ENCODE data around the gene CELA3B.
"Not testable (repeated sequence)": the region's sequence is repeated elsewhere in the genome, so short reads cannot be mapped to it uniquely, and the experiment has no call there.

Gene CELA3B

DNA sequence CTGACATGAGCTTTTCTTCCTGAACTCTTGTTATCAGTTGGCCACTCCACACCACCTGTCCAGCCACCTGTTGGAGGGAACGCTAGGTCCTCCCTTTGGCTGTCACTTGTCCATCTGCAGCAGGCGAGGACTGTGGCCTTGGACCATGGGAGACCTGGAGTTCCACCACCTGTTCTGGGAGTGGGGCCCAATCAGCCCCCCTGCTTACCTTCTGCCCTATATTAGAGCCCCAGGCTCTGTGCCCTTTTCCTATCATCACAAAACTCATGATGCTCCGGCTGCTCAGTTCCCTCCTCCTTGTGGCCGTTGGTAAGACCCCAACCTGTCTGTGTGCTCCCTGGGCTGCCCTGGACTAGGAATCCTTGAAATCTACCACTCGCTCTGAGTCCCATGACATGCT lies 24.6 kb downstream of the CELA3B start, which contains the start of gene CELA3A:
CELA3A (plus strand) TSS at position 249 of the 400 bp plus-strand sequence; CDS start at position 267, 18 bp downstream.
- ATAC-seq (replicated peaks): no peak
- no peak within 1 kb of the TSS for H3K4me3 Mint-ChIP-seq

DNA sequence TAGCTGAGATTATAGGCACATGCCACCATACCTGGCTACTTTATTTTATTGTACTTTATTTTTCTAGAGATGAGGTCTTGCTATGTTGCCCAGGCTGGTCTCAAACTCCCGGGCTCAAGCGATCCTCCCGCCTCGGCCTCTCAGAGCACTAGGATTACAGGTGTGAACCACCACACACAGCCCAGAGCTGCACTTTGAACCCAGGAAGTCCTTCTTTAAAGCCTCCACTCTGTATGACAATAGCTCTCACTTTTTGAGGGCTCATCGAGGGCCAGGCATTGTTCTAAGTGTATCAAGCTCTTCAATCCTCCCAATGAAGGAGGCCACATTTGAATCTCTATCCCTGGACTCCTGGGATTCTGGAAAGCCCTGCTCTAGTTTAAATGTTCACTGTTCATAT lies 25.6 kb downstream of the CELA3B start:
- not testable (repeated sequence) for ATAC-seq (replicated peaks); H3K9me3 Mint-ChIP-seq

More for the DNA sequence above, 24.6 kb downstream of the CELA3B start, which contains the start of gene CELA3A:
- Mint-ChIP-seq H3K4me1 (no peaks in the 10 kb centered on the region), H3K27ac (no peak within 1 kb of the TSS), H3K27me3 (peaks cover 5 to 6% of the 10 kb centered on the region in 2 donors), H3K36me3 (no peaks in the 10 kb centered on the region), H3K9me3 (no peaks in the 10 kb centered on the region)
- no peak for DNase-seq

DNA sequence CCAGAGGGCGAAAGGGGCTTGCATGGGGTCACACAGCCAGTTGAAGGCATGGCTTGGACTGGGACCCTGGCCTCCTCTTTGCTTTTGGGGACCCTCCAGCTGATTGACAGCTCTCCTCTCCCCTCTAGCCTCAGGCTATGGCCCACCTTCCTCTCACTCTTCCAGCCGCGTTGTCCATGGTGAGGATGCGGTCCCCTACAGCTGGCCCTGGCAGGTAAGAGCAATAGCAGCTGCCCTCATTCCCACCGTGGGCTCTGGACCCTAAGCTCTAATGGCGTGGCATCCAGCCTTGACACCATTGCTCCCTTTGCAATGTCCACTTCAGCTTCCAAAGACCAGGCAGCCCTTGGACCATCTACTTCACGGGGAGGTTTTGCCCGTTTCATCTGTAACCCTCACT lies 26.1 kb downstream of the CELA3B start:
- H3K4me1 Mint-ChIP-seq; H3K4me3 Mint-ChIP-seq; H3K27ac Mint-ChIP-seq; H3K36me3 Mint-ChIP-seq; H3K9me3 Mint-ChIP-seq; ATAC-seq (replicated peaks); DNase-seq; H3K27me3 Mint-ChIP-seq: not testable (repeated sequence)

More for the DNA sequence above, 25.6 kb downstream of the CELA3B start:
- not testable (repeated sequence) for H3K4me3 Mint-ChIP-seq, H3K4me1 Mint-ChIP-seq, H3K27ac Mint-ChIP-seq, H3K36me3 Mint-ChIP-seq, DNase-seq, H3K27me3 Mint-ChIP-seq

DNA sequence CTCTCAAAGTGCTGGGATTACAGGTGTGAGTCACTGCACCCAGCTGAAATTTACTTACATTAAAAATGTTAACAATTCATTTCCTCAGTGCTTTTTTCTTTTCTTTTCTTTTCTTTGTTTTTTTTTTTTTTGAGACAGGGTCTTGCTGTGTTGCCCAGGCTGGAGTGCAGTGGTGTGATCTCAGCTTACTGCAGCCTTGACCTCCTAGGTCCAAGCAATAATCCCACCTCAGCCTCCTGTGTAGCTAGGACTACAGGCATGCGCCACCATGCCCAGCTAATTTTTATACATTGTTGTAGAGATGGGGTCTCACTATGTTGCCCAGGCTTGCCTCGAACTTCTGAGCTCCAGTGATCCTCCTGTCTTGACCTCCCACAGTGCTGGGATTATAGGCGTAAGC lies 27.1 kb downstream of the CELA3B start:
- DNase-seq; H3K4me3 Mint-ChIP-seq; ATAC-seq (replicated peaks): not testable (repeated sequence)

DNA sequence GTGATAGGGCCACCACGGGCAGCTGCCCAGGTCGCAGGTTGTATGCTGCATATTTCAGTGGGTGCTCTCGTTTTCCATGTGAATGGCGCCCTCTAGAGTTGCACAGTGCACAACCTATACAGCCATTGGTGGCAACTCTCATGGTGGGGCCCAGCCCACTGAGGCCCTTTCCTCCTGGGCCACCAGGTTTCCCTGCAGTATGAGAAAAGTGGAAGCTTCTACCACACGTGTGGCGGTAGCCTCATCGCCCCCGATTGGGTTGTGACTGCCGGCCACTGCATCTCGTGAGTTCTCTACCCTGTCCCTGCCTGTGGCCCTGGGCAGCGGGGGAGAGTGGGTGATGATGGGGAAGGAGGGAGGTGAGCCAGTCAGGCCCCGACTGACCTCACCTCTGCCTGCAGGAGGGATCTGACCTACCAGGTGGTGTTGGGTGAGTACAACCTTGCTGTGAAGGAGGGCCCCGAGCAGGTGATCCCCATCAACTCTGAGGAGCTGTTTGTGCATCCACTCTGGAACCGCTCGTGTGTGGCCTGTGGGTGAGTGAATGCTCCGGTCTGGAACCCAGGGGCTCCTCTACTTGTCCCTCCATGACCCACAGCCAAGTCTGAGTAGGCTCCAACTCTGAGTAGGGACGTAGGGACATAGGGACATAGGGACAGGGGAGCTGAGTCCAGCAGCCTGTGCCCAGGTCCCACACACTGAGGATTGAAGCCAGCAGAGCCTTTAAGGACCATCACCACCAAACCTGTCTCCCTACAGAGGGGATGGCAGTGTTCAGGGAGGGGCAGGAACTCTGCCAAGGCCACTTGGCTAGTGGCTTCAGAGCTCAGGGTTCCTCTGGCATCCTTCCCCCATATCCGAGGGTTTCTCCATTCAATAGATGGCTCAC lies 28.7 kb downstream of the CELA3B start:
- not testable (repeated sequence) for H3K4me1 Mint-ChIP-seq, H3K9me3 Mint-ChIP-seq, H3K27me3 Mint-ChIP-seq, H3K4me3 Mint-ChIP-seq, H3K27ac Mint-ChIP-seq, DNase-seq, H3K36me3 Mint-ChIP-seq
- peak; percentile 60 to 71 for ATAC-seq (replicated peaks)

More for the DNA sequence above, 27.1 kb downstream of the CELA3B start:
- H3K4me1 Mint-ChIP-seq, H3K9me3 Mint-ChIP-seq, H3K27me3 Mint-ChIP-seq, H3K36me3 Mint-ChIP-seq, H3K27ac Mint-ChIP-seq: not testable (repeated sequence)

DNA sequence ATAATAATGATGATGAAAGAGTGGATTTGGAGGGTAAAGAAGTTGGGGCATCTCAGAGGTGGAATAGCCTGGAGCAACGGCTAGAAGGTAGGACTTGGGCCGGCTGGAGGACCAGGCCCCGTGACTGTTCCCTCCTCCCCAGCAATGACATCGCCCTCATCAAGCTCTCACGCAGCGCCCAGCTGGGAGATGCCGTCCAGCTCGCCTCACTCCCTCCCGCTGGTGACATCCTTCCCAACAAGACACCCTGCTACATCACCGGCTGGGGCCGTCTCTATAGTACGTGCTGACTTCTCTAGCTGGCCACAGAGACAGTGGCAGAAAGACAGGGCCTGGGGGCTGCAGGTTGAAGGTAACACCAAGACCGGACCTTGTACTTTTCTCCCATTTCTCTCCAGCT lies 29.9 kb downstream of the CELA3B start:
- H3K27me3 Mint-ChIP-seq; H3K9me3 Mint-ChIP-seq; H3K27ac Mint-ChIP-seq; ATAC-seq (replicated peaks); H3K4me1 Mint-ChIP-seq; H3K36me3 Mint-ChIP-seq; DNase-seq; H3K4me3 Mint-ChIP-seq: not testable (repeated sequence)

DNA sequence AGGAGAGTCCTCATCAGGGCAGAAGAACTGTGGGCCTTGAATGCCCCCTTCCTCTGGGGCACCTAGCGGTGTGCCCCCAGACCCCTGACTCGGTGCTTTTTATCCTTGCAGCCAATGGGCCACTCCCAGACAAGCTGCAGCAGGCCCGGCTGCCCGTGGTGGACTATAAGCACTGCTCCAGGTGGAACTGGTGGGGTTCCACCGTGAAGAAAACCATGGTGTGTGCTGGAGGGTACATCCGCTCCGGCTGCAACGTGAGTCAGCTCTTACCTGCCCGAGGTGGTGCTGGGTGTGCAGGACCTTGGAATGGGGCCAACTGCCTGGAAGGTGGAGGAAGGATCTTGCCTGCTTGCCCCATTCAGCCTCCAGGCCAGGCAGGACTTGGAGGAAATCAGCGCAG lies 30.4 kb downstream of the CELA3B start:
- not testable (repeated sequence) for H3K9me3 Mint-ChIP-seq, H3K4me1 Mint-ChIP-seq

DNA sequence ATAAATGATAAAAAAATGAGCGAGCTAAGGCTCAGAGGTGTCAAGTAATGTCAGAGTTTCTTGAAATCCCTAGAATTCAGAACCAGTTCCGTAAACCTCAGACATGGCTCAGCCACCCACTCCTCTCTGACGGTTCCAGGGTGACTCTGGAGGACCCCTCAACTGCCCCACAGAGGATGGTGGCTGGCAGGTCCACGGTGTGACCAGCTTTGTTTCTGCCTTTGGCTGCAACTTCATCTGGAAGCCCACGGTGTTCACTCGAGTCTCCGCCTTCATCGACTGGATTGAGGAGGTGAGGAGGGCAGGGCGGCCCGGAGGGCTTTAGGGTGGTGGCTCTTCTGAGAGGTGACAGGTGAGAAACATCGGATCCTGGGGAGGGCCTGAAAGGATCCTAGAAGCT lies 32.7 kb downstream of the CELA3B start:
- not testable (repeated sequence) for H3K4me3 Mint-ChIP-seq, H3K27me3 Mint-ChIP-seq, DNase-seq

More for the DNA sequence above, 30.4 kb downstream of the CELA3B start:
- not testable (repeated sequence) for H3K27me3 Mint-ChIP-seq; H3K36me3 Mint-ChIP-seq; H3K4me3 Mint-ChIP-seq; ATAC-seq (replicated peaks); DNase-seq; H3K27ac Mint-ChIP-seq

DNA sequence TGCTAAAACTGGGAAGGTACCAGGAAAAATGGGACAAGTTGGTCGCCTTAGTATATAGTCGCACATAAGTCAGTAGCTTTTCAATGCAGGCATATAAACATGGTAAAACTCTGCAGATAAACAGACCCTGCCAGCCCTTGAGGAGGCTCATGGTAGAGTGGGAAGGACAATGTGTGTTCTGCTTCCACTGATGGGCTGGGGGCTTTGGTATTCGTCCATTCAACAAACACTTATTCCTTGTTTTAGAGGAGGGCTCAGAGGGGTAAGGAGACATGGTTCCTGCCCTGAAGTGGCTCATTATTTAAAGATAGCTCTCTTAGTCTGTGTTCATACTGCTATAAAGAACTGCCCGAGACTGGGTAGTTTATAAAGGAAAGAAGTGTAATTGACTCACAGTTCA lies 35.9 kb downstream of the CELA3B start:
- not testable (repeated sequence) for H3K4me1 Mint-ChIP-seq; ATAC-seq (replicated peaks); H3K27me3 Mint-ChIP-seq; H3K4me3 Mint-ChIP-seq; DNase-seq; H3K9me3 Mint-ChIP-seq; H3K36me3 Mint-ChIP-seq; H3K27ac Mint-ChIP-seq

More for the DNA sequence above, 32.7 kb downstream of the CELA3B start:
- H3K27ac Mint-ChIP-seq; ATAC-seq (replicated peaks); H3K9me3 Mint-ChIP-seq; H3K4me1 Mint-ChIP-seq; H3K36me3 Mint-ChIP-seq: not testable (repeated sequence)

DNA sequence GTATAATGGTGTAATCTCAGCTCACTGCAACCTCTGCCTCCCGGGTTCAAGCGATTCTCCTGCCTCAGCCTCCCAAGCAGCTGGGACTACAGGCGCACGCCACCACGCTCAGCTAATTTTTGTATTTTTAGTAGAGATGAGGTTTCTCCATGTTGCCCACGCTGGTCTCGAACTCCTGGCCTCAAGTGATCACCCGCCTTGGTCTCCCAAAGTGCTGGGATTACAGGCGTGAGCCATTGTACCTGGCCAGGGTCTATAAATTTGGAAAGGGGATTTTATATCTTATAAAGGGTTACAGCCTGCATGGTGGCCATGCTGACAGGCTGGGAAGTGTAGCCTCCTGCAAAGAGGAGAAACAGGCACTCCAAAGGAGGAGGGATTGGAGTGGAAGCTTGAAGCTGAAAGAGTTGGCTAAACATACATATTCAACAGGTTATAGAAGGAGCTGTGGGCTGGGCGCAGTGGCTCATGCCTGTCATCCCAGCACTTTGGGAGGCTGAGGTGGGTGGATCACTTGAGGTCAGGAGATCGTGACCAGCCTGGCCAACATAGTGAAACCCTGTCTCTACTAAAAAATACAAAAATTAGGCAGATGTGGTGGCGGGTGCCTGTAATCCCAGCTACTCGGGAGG lies 37.9 kb downstream of the CELA3B start:
- not testable (repeated sequence) for H3K27ac Mint-ChIP-seq; H3K36me3 Mint-ChIP-seq; H3K9me3 Mint-ChIP-seq; H3K27me3 Mint-ChIP-seq; DNase-seq; H3K4me3 Mint-ChIP-seq; ATAC-seq (replicated peaks)
- H3K4me1 Mint-ChIP-seq: peaks cover 9 to 15% of the 10 kb centered on the region in 2 donors

DNA sequence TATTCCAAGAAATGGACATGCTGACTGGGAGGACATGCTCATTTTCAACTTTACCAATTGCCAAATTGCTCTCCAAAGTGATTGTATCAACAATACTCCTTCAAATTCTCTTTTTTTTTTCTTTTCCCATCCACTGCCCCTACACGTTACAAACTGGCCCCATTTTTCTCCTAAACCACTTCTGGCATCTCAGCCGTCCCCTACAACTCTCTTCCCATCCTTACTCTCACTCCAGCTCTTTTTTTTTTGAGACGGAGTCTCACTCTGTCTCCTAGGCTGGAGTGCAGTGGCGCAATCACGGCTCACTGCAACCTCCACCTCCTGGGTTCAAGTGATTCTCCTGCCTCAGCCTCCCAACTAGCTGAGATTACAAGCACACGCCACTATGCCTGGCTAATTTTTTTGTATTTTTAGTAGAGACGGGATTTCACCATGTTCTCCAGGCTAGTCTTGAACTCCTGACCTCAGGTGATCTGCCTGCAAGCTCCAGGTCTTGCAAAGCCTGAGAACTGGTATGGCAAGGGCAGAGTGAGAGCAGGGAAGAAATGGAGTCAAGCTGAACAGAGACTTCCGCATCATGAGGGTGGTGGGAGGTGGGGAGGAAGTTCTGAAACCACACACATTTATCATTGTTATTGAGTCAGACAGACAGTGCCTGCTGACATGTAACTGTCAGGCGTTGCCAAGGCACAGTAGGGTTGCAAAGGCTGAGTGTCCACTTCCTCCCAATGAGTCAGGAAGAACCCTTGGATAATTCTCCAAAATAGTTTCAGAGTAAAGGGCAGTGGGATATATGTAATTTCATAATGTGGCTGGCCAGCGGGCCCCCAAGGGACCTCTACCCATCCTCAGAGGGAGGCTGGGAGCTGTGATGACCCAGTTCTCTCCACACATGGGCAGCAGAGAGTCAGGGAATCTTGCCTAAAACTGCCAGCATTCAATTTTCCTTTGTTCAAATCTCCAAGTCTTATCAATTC lies 42.0 kb downstream of the CELA3B start:
- ATAC-seq (replicated peaks) (peak; percentile 98), DNase-seq (peak; percentile 72)
- peak overlapping the region; percentile 6 to 45 for H3K4me3 Mint-ChIP-seq
- peaks cover 0 to 2% of the 10 kb centered on the region in 2 donors for H3K9me3 Mint-ChIP-seq
- no peaks in the 10 kb centered on the region for H3K36me3 Mint-ChIP-seq
- H3K27ac Mint-ChIP-seq: peak overlapping the region; percentile 96
- H3K27me3 Mint-ChIP-seq: no peaks in the 10 kb centered on the region
- H3K4me1 Mint-ChIP-seq: peaks cover 17 to 27% of the 10 kb centered on the region in 2 donors

DNA sequence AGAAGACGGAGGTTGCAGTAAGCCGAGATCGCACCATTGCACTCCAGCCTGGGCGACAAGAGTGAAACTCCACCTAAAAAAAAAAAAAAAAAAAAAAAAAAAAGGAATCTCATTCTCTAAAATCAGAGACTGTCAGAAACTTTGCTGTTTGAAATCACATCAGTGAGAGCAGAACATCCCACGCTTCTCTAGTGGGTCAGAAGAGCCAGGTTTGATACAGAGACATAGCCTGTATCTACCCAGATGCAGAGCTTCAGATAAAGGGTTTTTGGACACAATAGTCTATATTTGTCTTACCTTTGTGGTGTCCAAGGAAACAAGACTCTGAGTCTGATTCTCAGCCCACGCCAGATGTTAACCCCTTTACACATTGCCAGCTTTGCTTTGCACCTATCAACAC lies 44.2 kb downstream of the CELA3B start:
- H3K4me1 Mint-ChIP-seq: peaks cover 26 to 44% of the 10 kb centered on the region in 2 donors
- H3K36me3 Mint-ChIP-seq: peaks cover 2 to 7% of the 10 kb centered on the region in 2 donors

DNA sequence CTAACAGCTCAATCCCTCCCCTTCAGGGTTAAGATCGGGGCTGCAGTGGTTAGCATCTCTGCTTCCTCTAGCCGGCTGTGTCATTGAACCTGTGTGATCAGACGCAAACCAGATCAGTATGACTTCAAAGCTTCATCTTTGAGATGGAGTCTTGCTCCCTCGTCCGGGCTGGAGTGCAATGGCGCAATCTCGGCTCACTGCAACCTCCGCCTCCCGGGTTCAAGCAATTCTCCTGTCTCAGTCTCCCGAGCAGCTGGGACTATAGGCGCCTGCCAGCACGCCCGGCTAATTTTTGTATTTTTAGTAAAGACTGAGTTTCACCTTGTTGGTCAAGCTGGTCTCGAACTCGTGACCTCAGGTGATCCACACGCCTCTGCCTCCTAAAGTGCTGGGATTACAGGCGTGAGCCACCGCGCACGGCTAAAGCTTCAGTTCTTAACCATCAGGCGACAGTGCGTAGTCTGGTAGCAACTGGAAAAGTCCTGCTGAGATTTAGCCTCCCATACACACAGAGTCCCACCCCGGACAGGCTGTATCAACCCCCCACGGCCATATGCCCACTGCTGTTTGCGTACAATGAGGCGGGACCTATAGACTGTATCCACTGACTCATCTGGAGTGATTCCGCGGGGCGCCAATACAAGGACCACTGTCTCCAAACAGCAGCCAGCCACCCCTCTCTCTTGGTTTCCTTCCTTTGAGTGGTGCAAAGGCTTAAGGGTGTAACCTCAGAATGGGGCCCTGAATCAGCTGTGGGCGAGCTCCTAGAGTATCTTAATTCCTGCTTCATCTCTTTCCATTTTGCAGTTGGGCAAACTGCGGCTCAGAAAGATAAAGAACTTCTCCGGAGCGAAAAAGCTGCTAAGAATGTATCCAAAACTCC lies 47.9 kb downstream of the CELA3B start:
- peaks cover 39 to 62% of the 10 kb centered on the region in 2 donors for H3K4me1 Mint-ChIP-seq
- peak overlapping the region; percentile 92 to 97 for H3K4me3 Mint-ChIP-seq
- no peaks in the 10 kb centered on the region for H3K27me3 Mint-ChIP-seq
- DNase-seq (peak; percentile 72), ATAC-seq (replicated peaks) (peak; percentile 60 to 65)
- peaks cover 0 to 1% of the 10 kb centered on the region in 2 donors for H3K9me3 Mint-ChIP-seq
- peaks cover 4 to 11% of the 10 kb centered on the region in 2 donors for H3K36me3 Mint-ChIP-seq
- H3K27ac Mint-ChIP-seq: peak overlapping the region; percentile 99

More for the DNA sequence above, 44.2 kb downstream of the CELA3B start:
- peaks cover 0 to 2% of the 10 kb centered on the region in 2 donors for H3K9me3 Mint-ChIP-seq
- no peak overlapping the region for H3K4me3 Mint-ChIP-seq
- DNase-seq: no peak
- no peak for ATAC-seq (replicated peaks)
- H3K27me3 Mint-ChIP-seq: no peaks in the 10 kb centered on the region
- H3K27ac Mint-ChIP-seq: no peak overlapping the region

Data from stimulated activated naive B cell treated with anti-CD40 and anti-IgM and Interleukin-4, amounts not matched to agents 10 μg/mL and 1 μg/mL and 100 μg/mL, for 72 hours (primary cell).